Metanephros (tissue), 1 donor: ENCODE results near the gene DTWD1. TPM values are rescaled to one million over a fixed set of nuclear protein-coding genes. Genes with fewer than 3 reads are reported as not detected.

Experiments used
- total RNA-seq: library from RNA; depleted of rRNA; stranded (reverse); fragments of >200 nt; gene quantifications from one replicate; pipeline ENCODE4 v1.2.3, GENCODE V29; 2014

The DTWD1 gene
- total RNA-seq, result 33.9 TPM

GRCh38 chr15:49620658-49621368 is at the start of gene DTWD1, which contains the start of gene FAM227B:
Gene DTWD1 (plus strand): TSS chr15:49621048. CDS start chr15:49625168, 4,120 bp downstream.
Gene FAM227B (minus strand): TSS chr15:49620818. CDS start chr15:49615171, 5,647 bp downstream.

Other genes starting within 250 kb of the DTWD1 start
- gene FGF7, start 197.8 kb upstream of the DTWD1 start, total RNA-seq, result 18.9 TPM
- 16.6 TPM for gene FAM227B, start 230 bp upstream of the DTWD1 start, total RNA-seq